HUES64 (cell line): ENCODE data around the gene RPH3AL.

Experiments
- H3K27ac ChIP-seq: 2 replicates; pipeline ENCODE4 v1.7.0; 2013; ENCODE audit warnings: low read depth, low read length, inconsistent platforms
- H3K27me3 ChIP-seq: 2 replicates; pipeline ENCODE4 v1.6.1; 2013; ENCODE audit warnings: mild to moderate bottlenecking, low read length; ENCODE audit not compliant: insufficient read depth
- H3K36me3 ChIP-seq: 2 replicates; pipeline ENCODE4 v1.6.1; 2013; ENCODE audit warnings: mild to moderate bottlenecking, low read length; ENCODE audit not compliant: insufficient read depth
- H3K4me1 ChIP-seq: 2 replicates; pipeline ENCODE4 v1.6.1; 2013; ENCODE audit warnings: mild to moderate bottlenecking, low read length, moderate library complexity; ENCODE audit not compliant: insufficient read depth
- H3K4me3 ChIP-seq: 2 replicates; pipeline ENCODE4 v1.5.1; 2013; ENCODE audit warnings: mild to moderate bottlenecking, low read length, moderate library complexity
- H3K9ac ChIP-seq: 2 replicates; pipeline ENCODE4 v1.6.1; 2013; ENCODE audit warnings: mild to moderate bottlenecking, low read depth, low read length
- H3K9me3 ChIP-seq: 2 replicates; pipeline ENCODE4 v1.6.1; 2013; ENCODE audit warnings: low read depth, low read length; ENCODE audit not compliant: insufficient read depth
- WGBS: fragments of 150-250, 120-280 bp; methylation state at CpG from one replicate; pipeline ENCODE4 v1.1.7; 2013; ENCODE audit warnings: missing lambda C conversion rate; 5-methylcytosine and 5-hydroxymethylcytosine counted together

The RPH3AL gene

DNA sequence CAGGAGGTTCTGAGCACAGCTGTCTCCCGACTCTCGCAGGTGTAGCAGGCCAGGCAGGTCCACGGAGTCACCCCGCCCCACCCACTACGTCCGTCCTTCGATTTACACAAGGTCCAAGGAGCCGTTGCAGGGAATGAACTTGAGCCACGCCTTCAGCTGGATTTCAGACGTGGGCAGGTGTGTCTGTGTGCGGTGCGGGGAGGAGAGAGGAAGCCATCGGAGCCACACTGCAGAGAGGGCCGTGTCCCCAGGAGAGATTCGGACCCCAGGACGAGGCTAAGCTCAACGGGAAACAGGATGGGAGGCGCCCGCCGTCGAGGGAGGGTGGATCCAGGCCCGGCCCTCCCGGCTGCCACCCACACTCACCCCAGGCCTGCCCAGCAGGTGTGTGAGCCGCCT is 50.3 kb downstream of the RPH3AL start:
- 73% methylated on average over 21 of the region's 24 CpGs for WGBS
- no peaks in the 10 kb centered on the region for H3K36me3 ChIP-seq
- no peaks in the 10 kb centered on the region for H3K9me3 ChIP-seq
- peaks cover 5% of the 10 kb centered on the region for H3K4me1 ChIP-seq
- no peak overlapping the region for H3K9ac ChIP-seq
- peaks cover 29% of the 10 kb centered on the region for H3K27me3 ChIP-seq
- H3K27ac ChIP-seq, result no peak overlapping the region
- no peak overlapping the region for H3K4me3 ChIP-seq

DNA sequence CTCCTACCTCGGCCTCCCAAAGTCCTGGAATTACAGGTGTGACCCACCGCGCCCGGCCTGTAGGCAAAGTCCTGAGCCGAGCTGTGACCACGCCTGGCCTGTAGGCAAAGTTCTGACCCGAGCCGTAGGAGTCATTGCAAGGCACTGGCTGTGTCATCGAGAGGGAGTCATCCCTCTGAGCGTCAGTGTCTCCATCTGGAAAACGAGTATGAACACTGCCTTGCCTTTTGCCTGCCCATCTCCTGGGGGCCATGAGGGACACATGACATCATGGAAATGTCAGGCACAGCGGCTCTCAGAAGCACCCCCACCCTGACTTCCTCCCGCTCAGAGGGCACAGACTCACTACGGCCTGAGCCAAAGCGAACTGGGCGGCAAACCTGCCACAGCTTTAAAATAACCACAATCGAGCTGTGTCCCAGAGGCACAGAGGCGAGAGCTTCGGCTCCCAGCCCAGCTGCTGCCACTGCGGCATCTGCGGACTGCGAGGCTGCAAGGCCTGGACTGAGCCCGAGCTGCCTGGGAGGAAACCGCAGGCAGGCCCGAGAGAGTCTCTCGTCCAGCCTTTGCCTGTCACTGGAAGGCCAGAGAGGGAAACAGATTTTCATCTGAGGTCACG is 50.8 kb downstream of the RPH3AL start:
- Histone ChIP-seq H3K4me3 (no peak overlapping the region), H3K4me1 (peaks cover 5% of the 10 kb centered on the region), H3K27ac (no peak overlapping the region), H3K36me3 (no peaks in the 10 kb centered on the region), H3K9me3 (no peaks in the 10 kb centered on the region), H3K27me3 (peaks cover 29% of the 10 kb centered on the region), H3K9ac (no peak overlapping the region)
- WGBS, result 81% methylated on average over 27 of the region's 27 CpGs

- H3K9me3 ChIP-seq, result no peaks in the 10 kb centered on the region
- 97% methylated on average over 11 of the region's 11 CpGs for WGBS
- no peak overlapping the region for H3K27ac ChIP-seq
- no peak overlapping the region for H3K4me3 ChIP-seq
- H3K36me3 ChIP-seq, result no peaks in the 10 kb centered on the region
- peaks cover 5% of the 10 kb centered on the region for H3K4me1 ChIP-seq
- H3K9ac ChIP-seq, result no peak overlapping the region
- H3K27me3 ChIP-seq, result peaks cover 29% of the 10 kb centered on the region
Measured at GRCh38 chr17:300881-301280, 51.7 kb downstream of the RPH3AL start.

- no peak overlapping the region for H3K9ac ChIP-seq
- peaks cover 28% of the 10 kb centered on the region for H3K27me3 ChIP-seq
- H3K27ac ChIP-seq, result no peak overlapping the region
- H3K36me3 ChIP-seq, result no peaks in the 10 kb centered on the region
- WGBS, result 85% methylated on average over 23 of the region's 23 CpGs
- peaks cover 5% of the 10 kb centered on the region for H3K4me1 ChIP-seq
- H3K4me3 ChIP-seq, result no peak overlapping the region
- no peaks in the 10 kb centered on the region for H3K9me3 ChIP-seq
Measured at GRCh38 chr17:299546-299945, 53.1 kb downstream of the RPH3AL start.

GRCh38 chr17:298791-299450 is 53.7 kb downstream of the RPH3AL start:
- WGBS, result 80% methylated on average over 16 of the region's 17 CpGs
- Histone ChIP-seq H3K4me3 (no peak overlapping the region), H3K36me3 (no peaks in the 10 kb centered on the region), H3K27ac (no peak overlapping the region), H3K9me3 (no peaks in the 10 kb centered on the region), H3K9ac (no peak overlapping the region), H3K4me1 (no peaks in the 10 kb centered on the region), H3K27me3 (peaks cover 22% of the 10 kb centered on the region)

GRCh38 chr17:297758-298157 is 54.8 kb downstream of the RPH3AL start:
- Histone ChIP-seq H3K4me1 (no peaks in the 10 kb centered on the region), H3K36me3 (no peaks in the 10 kb centered on the region), H3K27ac (no peak overlapping the region), H3K27me3 (peaks cover 13% of the 10 kb centered on the region), H3K4me3 (no peak overlapping the region), H3K9ac (no peak overlapping the region), H3K9me3 (no peaks in the 10 kb centered on the region)
- 86% methylated on average over 10 of the region's 10 CpGs for WGBS

- Histone ChIP-seq H3K27ac (no peak overlapping the region), H3K9me3 (no peaks in the 10 kb centered on the region), H3K36me3 (no peaks in the 10 kb centered on the region), H3K4me3 (no peak overlapping the region), H3K9ac (no peak overlapping the region), H3K27me3 (peaks cover 6% of the 10 kb centered on the region), H3K4me1 (no peaks in the 10 kb centered on the region)
- 89% methylated on average over 23 of the region's 23 CpGs for WGBS
Measured at GRCh38 chr17:296906-297690, 55.5 kb downstream of the RPH3AL start.

- H3K27me3 ChIP-seq, result no peaks in the 10 kb centered on the region
- H3K36me3 ChIP-seq, result no peaks in the 10 kb centered on the region
- H3K27ac ChIP-seq, result no peak overlapping the region
- no peaks in the 10 kb centered on the region for H3K4me1 ChIP-seq
- WGBS, result 79% methylated on average over 13 of the region's 15 CpGs
- no peak overlapping the region for H3K4me3 ChIP-seq
- no peak overlapping the region for H3K9ac ChIP-seq
- no peaks in the 10 kb centered on the region for H3K9me3 ChIP-seq
Measured at GRCh38 chr17:296379-296778, 56.2 kb downstream of the RPH3AL start.

DNA sequence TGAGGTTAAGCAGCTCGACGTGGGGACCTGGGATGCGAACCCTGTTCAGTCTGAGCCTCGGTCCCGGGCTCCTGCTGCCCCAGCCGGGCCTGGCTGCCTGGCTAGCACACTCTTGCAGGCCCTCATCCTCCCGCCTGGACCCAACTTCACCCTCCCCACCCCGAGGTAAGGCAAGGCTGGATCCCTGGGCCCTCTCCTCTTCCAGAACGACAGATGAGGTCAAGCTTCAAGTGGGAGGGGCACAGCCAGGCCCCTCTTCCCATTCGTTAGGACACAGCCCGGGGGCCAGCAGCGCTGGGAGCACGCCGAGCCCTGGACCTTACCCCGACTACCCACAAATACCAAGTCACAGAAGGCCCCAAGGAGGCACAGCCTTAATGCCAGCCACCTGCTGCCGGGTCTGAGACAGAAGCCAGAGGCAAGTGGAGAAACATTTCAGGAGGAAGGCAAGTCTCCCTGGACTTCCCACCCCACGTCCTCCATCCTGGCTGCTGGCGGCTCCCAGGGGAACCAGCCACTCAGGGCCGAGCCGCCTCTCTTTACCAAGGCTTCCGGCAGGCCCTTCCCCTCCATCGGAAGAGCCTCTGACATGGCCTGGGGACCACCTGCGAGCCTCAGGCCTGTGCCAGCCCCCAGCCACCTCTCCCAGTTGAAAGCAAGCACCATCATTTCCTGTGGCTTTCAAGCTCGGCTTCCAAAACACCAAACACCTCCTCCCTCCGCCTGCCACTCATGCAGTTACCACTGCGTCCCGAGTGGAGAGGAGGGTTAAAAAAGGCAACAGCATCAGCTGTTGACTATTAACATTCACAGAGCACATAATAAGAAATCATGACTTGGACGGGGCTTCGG is 59.9 kb downstream of the RPH3AL start:
- H3K4me1 ChIP-seq, result no peaks in the 10 kb centered on the region
- 83% methylated on average over 29 of the region's 29 CpGs for WGBS
- no peaks in the 10 kb centered on the region for H3K9me3 ChIP-seq
- peaks cover 7% of the 10 kb centered on the region; the same call in 1 of the 2 replicates for H3K27me3 ChIP-seq
- no peak overlapping the region for H3K9ac ChIP-seq
- H3K36me3 ChIP-seq, result no peaks in the 10 kb centered on the region
- no peak overlapping the region for H3K4me3 ChIP-seq
- H3K27ac ChIP-seq, result no peak overlapping the region

DNA sequence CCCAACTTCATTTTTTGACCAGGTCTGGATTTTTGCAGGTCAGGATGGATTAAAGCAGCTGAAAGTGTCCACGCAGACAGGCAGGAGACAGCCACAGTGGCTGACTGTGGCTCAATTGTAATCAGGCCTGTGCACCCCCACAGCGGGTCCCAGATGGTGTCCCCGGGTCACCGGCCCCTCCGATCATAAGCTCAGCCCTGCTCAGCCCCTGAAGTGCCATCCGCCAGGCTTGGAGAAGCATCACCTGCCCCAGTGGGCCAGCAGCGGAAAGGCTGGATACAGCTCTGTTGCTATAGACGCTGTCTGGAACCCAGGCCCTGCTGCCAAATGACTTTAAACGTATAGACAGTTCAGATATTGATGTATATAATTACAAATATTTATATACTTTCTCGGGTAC is 60.6 kb downstream of the RPH3AL start:
- H3K9ac ChIP-seq, result no peak overlapping the region
- H3K9me3 ChIP-seq, result no peaks in the 10 kb centered on the region
- H3K27me3 ChIP-seq, result peaks cover 7% of the 10 kb centered on the region; the same call in 1 of the 2 replicates
- H3K4me3 ChIP-seq, result no peak overlapping the region
- no peak overlapping the region for H3K27ac ChIP-seq
- H3K4me1 ChIP-seq, result no peaks in the 10 kb centered on the region
- WGBS, result 94% methylated on average over 8 of the region's 10 CpGs
- no peaks in the 10 kb centered on the region for H3K36me3 ChIP-seq
